Measurements from ENCODE around the gene EFCAB14. TPM values are rescaled to one million over a fixed set of nuclear protein-coding genes. Genes with fewer than 3 reads are reported as not detected.

Gene EFCAB14
- total RNA-seq, 2 experiments from 2014 or later: 39.6 to 41.6 TPM

DNA sequence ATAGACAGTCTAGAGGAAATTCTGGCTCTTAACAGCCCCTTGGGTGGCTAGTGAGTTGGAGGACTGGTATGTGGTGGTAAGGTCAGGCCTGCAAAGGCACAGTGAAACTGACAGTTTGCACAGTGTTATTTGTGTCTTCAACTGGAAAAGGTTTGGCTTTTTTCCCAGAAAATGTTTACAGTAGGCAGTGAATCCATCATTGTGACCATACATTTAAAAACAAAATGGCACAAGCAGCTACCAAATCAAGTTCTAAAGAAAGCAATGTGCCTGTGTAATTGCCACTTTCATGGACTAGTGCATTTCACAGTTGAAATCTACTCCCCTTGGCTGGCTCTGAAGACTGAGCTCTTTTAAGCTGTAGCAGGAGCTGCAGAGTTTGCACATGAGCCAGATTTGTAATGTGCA lies 75.5 kb downstream of the EFCAB14 start:
- ChIA-PET POLR2A (no interaction called here), CTCF (no interaction called here)
- no peak for DNase-seq
- Mint-ChIP-seq H3K27me3 (no peaks in the 10 kb centered on the region), H3K27ac (no peak overlapping the region), H3K4me3 (no peak overlapping the region), H3K4me1 (ENCODE audit: low read depth) (peaks cover 2% of the 10 kb centered on the region), H3K9me3 (no peaks in the 10 kb centered on the region), H3K36me3 (ENCODE audit: low read depth) (peaks cover 16% of the 10 kb centered on the region)
- TF ChIP-seq, protein P1, sequence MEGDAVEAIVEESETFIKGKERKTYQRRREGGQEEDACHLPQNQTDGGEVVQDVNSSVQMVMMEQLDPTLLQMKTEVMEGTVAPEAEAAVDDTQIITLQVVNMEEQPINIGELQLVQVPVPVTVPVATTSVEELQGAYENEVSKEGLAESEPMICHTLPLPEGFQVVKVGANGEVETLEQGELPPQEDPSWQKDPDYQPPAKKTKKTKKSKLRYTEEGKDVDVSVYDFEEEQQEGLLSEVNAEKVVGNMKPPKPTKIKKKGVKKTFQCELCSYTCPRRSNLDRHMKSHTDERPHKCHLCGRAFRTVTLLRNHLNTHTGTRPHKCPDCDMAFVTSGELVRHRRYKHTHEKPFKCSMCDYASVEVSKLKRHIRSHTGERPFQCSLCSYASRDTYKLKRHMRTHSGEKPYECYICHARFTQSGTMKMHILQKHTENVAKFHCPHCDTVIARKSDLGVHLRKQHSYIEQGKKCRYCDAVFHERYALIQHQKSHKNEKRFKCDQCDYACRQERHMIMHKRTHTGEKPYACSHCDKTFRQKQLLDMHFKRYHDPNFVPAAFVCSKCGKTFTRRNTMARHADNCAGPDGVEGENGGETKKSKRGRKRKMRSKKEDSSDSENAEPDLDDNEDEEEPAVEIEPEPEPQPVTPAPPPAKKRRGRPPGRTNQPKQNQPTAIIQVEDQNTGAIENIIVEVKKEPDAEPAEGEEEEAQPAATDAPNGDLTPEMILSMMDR (IDR thresholded peaks at IDR 0.05): no peak
- no peak for ATAC-seq
- intact Hi-C loops (cut with micrococcal nuclease): no loop called here

DNA sequence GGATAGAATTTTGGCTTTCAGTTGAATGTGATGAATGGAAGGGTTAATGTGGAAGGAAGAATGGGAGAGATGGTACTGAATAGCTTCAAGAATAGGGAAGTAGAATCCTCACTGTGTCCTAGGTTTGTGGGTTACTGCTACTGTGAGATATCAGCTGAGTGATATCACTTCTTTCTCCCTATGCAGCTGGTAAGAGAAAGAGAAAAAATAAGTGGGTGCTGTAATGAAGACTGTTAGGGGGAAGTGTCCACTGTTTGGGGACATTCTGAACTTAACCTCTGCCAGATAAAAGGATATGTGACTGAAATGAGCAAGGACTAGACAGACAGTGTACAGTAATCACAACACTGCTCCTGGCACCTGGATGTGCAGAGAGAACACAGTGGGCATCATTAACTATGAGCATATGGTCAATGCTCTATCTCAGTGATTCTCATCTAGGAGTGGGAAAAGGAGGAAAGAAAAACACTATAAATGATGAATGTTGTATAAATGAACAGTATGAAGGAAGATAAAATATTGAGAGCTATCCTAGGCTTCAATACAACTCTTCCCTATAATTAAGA lies 76.7 kb downstream of the EFCAB14 start:
- DNase-seq: no peak
- CTCF ChIA-PET: no interaction called here
- Mint-ChIP-seq H3K9me3 (no peaks in the 10 kb centered on the region), H3K27me3 (no peaks in the 10 kb centered on the region), H3K4me1 (ENCODE audit: low read depth) (no peaks in the 10 kb centered on the region), H3K4me3 (no peak overlapping the region), H3K27ac (no peak overlapping the region), H3K36me3 (ENCODE audit: low read depth) (peaks cover 11% of the 10 kb centered on the region)
- POLR2A ChIA-PET: no interaction called here
- ATAC-seq: no peak
- TF ChIP-seq, protein P1 (IDR thresholded peaks at IDR 0.05): no peak
- intact Hi-C loops (cut with micrococcal nuclease): no loop called here

DNA sequence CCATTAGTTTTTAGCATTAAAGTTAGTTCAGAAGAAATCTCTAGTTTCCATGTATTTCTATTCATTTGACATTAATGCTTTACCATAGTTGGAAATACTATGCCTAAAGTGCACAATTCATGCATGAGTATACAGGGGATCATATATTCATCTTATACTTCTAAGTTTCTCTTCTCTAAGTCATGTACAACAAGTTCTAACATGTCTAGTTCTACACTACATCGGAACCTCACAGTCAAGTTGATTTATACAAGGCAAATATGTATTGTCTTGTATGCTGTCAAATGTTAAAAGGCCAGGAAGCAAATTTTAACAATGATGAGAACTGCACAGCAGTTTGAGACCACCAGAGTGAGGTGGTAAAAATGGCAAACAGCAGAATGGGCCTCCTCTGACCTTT lies 79.4 kb downstream of the EFCAB14 start:
- H3K36me3 Mint-ChIP-seq (ENCODE audit: low read depth): peaks cover 15% of the 10 kb centered on the region
- CTCF ChIA-PET: interaction anchor here (1.1 kb wide), 1 partner anchor 87 kb away, joined by 3 read pairs; no protein-coding TSS in a partner anchor
- no peaks in the 10 kb centered on the region for H3K27me3 Mint-ChIP-seq

DNA sequence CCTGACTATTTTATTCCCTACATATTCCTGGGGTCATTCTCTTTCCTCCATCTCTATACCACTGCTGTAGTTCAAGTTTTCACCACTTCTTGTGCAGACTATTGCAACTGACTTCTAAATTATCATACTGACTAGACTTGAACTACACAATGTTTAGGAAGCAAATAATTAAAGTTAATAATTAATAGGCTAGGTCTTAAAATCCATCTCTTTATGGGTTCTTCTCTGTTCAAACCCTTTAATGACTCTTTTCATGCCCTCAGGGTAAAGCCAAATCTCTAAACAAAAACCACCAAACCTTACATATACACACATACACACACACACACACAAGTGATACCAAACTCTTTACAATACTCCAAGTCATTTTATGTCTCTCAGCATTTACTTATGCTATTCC lies 80.0 kb downstream of the EFCAB14 start:
- POLR2A ChIA-PET: no interaction called here
- TF ChIP-seq, protein P1 (IDR thresholded peaks at IDR 0.05): no peak
- ATAC-seq: no peak

More for the DNA sequence above, 79.4 kb downstream of the EFCAB14 start:
- TF ChIP-seq, protein P1 (IDR thresholded peaks at IDR 0.05): no peak
- no peak overlapping the region for H3K27ac Mint-ChIP-seq
- intact Hi-C loops (cut with micrococcal nuclease): no loop called here
- no peak overlapping the region for H3K4me3 Mint-ChIP-seq
- POLR2A ChIA-PET: no interaction called here
- ATAC-seq (no peak), DNase-seq (no peak)
- H3K9me3 Mint-ChIP-seq: no peaks in the 10 kb centered on the region
- H3K4me1 Mint-ChIP-seq (ENCODE audit: low read depth): no peaks in the 10 kb centered on the region

DNA sequence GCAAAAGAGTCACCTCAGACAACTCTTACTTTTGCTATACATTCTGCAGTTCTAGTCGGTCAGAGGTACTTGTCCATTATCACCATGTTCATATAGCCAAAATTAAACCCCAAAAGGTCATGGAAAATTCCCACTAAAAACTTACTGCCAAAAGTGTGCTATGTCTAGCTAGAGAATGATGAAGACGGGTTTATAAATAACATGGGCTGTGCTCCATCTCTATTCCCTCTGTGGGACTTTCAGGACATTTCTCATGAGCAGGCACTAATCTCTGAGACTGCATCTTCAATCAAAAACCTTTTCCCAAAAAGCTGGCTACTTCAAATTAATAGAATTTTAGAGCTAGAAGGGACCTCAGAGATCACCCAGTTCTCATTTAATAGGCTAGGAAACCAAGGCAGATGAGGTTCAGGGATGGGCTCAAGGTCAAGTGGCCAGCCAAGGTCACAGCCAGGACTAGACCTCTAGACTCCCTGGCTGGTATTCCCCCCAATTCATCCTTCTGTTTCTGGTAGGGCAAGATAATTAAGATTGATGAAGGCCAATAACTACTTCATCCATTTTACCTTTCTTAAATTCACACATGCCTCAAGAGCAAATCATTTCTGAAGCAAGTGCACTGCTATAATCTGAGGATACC lies 81.3 kb downstream of the EFCAB14 start:
- no peak for ATAC-seq
- Mint-ChIP-seq H3K4me3 (no peak overlapping the region), H3K27me3 (no peaks in the 10 kb centered on the region), H3K9me3 (no peaks in the 10 kb centered on the region), H3K36me3 (ENCODE audit: low read depth) (peaks cover 17% of the 10 kb centered on the region), H3K27ac (no peak overlapping the region), H3K4me1 (ENCODE audit: low read depth) (no peaks in the 10 kb centered on the region)
- CTCF ChIA-PET: no interaction called here
- intact Hi-C loops (cut with micrococcal nuclease): no loop called here
- TF ChIP-seq, protein P1 (IDR thresholded peaks at IDR 0.05): no peak
- POLR2A ChIA-PET: interaction anchor here (0.7 kb wide), 1 partner anchor 287 kb away, joined by 3 read pairs; no protein-coding TSS in a partner anchor
- no peak for DNase-seq

More for the DNA sequence above, 80.0 kb downstream of the EFCAB14 start:
- Mint-ChIP-seq H3K27ac (peak overlapping the region; percentile 0), H3K4me1 (ENCODE audit: low read depth) (no peaks in the 10 kb centered on the region), H3K27me3 (no peaks in the 10 kb centered on the region), H3K9me3 (no peaks in the 10 kb centered on the region), H3K4me3 (no peak overlapping the region), H3K36me3 (ENCODE audit: low read depth) (peaks cover 15% of the 10 kb centered on the region)
- CTCF ChIA-PET: interaction anchor here (1.1 kb wide), 1 partner anchor 87 kb away, joined by 3 read pairs; no protein-coding TSS in a partner anchor
- no peak for DNase-seq
- intact Hi-C loops (cut with micrococcal nuclease): no loop called here
